22Rv1 (cell line): ENCODE measurements around the gene SIRT7.

Experiments
- H3K27ac ChIP-seq: fragments of 450-650 bp; 2 replicates; pipeline ENCODE4 v1.5.1; 2017
- ZFX ChIP-seq: fragments of 450-650 bp; IDR thresholded peaks from 2 replicates; pipeline ENCODE4 v1.6.1; 2017; ENCODE audit warnings: antibody characterized with exemption, borderline replicate concordance
- TF ChIP-seq, protein P1 (sequence below): fragments of 450-650 bp; IDR thresholded peaks from 2 replicates; pipeline ENCODE4 v1.5.1; 2017; ENCODE audit warnings: mild to moderate bottlenecking

The SIRT7 gene

DNA sequence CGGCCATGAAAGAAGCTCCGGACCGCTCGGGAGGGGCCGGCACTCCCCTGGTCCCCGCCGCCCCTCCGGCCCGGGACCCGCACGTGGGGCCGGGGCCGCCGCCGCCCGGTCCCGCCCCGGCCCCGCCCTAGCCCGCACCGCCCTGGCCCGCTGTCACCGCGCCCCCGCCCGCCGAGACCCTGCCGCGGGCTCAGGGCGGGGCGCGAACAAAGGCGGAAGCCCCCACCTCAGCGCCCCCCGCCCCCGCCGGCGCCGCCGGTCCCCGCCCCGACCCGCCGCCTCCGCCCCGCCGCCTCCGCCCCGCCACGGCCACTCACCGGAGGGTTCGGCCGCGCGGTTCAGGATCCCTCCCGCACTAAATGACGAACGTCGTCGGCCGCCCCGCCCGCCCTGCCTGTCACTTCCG lies 47.0 kb downstream of the SIRT7 start, which contains the start of gene ARHGDIA:
Gene ARHGDIA, minus strand, starts transcription at position 357 of the 406 bp plus-strand sequence. CDS start 1,407 bp downstream, outside the sequence.
- TF ChIP-seq, protein P1, sequence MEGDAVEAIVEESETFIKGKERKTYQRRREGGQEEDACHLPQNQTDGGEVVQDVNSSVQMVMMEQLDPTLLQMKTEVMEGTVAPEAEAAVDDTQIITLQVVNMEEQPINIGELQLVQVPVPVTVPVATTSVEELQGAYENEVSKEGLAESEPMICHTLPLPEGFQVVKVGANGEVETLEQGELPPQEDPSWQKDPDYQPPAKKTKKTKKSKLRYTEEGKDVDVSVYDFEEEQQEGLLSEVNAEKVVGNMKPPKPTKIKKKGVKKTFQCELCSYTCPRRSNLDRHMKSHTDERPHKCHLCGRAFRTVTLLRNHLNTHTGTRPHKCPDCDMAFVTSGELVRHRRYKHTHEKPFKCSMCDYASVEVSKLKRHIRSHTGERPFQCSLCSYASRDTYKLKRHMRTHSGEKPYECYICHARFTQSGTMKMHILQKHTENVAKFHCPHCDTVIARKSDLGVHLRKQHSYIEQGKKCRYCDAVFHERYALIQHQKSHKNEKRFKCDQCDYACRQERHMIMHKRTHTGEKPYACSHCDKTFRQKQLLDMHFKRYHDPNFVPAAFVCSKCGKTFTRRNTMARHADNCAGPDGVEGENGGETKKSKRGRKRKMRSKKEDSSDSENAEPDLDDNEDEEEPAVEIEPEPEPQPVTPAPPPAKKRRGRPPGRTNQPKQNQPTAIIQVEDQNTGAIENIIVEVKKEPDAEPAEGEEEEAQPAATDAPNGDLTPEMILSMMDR, result no peak
- no peak for TF ChIP-seq ZFX
- peak within 1 kb of the TSS; percentile 99 for H3K27ac ChIP-seq

DNA sequence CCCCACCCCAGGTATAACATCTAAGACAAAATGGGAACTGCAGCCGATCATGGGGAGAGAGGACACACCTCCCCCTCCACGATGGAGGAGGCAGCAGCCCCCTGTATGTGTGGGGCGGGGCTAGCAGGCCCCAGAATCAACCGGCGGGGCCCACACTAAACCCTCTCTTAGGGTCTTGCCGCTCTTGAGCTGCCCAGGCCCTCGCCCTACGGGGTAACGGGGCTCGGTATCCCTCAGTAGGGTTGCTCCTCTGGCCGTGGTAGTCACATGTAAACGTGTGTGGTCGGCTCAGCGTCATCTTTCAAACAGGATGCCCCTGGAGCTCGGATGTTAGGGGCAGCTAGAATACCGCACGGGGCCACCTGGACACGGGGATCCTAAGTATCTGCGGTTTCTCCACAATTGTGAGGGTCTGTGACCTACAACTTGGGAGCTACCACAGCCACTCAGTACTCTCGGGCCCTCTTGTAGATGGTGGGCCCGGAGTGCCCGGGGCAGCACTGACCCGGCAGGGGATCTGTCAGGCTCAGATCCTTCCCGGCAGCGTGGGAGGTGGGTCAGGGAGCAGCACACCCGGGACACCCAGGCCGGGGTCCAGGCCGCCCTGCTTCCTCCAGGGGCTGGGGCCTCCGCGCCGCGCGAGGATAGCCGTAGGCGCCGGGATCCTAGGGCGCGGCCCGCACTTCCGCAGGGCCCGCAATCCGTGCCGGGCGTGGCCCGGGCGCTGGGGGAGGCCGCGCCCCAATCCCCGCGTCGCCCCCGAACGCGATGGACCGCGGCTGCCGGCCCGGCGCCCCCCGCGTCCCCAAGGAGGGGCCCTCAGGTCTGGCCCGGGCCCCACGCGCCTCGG lies 47.6 kb downstream of the SIRT7 start:
- TF ChIP-seq, protein P1, result no peak
- no peak for TF ChIP-seq ZFX
- peak overlapping the region; percentile 99 for H3K27ac ChIP-seq

DNA sequence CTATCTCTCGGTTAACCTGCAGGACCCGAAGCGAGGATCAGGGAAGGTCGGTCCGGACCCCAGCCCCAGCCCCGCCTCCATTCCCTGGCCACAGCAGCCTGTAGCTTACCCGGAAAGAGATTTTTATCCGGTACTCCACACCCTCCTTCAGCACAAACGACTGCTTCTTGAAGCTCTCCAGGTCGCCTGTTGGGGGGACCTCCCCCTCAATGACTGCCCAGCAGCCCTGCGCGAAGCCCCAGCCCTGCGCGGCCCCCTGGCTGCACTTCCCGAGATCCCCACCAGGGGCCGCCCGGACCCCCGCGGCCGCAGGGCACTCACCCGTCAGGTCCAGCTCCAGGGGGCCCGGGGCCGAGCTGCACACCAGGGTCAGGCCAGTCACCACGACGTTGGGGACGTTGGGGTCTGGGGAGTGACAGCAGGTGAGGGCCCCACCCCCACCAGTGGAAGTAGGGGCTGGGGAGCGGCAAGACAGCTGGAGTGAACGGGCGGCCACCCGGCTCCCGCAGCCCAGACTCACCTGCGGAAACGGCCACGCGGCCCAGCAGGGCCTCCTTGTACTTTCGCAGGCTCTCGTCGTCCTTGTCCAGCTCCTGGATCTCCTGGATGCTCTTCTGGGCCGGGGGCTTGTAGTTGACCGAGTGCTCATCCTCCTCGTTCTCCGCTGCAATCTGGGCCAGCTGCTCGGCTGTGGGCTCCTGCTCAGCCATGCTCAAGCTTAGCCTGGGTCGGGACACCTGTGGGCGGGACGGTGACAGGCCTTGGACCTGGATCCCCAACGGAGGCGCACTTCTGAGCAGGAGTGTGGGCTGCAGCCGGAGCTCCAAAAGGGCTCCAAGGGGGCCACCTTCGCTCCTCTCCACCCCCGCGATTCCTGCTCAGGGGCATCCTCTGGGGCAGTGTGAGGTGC lies 48.5 kb downstream of the SIRT7 start:
- H3K27ac ChIP-seq, result peak overlapping the region; percentile 99
- TF ChIP-seq, protein P1, result peak; percentile 84
- no peak for TF ChIP-seq ZFX

DNA sequence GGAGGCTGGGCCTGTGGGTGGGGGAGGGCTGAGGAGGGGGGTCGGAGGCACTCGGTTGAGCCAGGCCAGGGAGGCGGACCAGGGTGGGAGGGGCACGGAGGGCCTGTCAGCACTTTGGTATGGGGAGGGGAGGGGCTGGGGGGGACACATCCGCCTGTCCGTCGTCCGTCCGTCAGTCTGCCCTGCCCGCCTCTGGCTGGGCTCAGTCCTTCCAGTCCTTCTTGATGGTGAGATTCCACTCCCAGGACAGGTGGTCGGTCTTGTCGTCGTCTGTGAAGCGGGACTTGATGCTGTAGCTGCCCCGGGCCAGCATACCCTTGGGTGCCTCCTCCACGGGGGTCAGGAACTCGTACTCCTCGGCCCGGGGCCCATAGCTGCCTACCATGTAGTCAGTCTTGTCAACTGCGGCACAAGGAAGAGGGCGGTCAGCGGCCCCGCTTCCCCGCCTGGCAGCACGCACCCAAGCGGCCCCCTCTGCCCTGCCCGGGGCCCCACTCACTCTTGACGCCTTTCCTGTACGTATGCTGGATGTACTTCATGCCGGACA lies 49.2 kb downstream of the SIRT7 start:
- TF ChIP-seq ZFX, result no peak
- TF ChIP-seq, protein P1, result no peak
- H3K27ac ChIP-seq, result peak overlapping the region; percentile 99

DNA sequence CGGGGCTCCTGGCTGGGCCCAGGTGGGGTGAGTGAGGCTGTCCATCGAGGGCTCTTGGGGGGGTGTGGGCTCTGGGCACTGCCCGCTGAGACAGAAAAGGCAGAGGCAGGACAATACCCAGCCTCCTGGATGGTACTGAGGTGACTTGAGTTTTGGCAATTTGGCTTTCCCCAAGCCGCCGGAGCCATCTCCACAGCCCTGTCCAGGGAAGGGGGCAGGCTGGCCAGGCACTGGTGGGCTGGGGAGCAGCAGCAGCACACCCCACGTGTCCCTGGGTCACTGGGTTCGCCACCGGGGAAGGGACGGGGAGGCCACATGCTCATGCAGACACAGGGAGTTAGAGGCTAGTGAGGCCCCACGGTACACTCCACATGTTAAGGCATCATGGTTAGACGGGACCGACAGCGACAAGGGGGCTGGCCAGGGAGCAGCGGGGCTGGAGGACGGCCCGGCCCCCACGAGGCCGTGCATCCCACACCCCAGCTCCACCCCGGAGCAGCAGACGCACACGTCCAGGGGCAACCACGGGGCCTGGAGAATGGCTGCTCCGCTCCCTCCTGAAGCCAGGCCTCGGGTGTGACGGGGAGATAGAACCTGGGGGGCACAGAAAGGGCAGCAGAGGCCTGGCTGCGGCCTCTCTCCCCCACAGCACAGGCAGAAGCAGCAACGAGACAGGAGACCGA lies 49.8 kb downstream of the SIRT7 start:
- H3K27ac ChIP-seq, result peak overlapping the region; percentile 99
- TF ChIP-seq, protein P1, result no peak
- no peak for TF ChIP-seq ZFX

DNA sequence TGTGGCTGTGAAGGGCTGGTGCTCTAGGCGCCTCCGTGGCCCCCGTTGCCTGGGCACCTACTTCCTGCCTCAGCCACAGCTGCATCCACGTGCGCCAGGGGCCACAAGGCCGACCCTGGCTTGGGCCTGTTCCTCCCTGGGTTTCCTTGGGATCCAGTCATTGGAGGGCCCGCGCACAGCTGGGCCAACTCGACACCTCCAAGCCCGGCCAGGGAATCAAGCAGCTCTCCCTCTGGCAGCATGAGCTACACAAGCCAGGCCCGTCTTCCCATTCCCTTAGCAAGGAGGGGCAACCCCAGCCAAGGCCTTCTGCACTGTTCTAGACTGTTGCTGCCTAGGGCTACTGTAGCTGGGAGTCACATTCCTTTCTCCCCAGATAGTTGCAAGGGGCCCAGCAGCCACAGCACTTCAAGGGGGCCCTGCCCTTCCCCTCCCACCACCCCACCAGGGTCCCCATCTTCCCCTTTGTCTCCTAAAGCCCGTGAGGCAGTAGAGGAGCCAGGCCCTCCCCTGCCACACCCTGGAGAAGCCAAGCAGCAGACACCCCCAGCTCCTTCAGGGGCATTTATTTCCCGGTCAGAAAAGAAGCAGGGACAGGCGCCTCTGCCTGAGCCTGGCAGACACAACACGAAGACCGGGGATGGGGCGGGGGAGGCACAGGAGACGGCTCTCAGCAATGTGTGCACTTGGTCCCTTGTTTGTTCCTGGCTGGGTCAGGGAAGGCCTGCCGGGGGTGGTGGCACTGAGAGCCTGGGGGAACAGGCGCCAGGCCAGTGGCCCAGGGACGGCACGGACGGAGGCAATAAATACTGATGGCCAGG lies 50.6 kb downstream of the SIRT7 start:
- TF ChIP-seq ZFX, result no peak
- TF ChIP-seq, protein P1, result no peak
- H3K27ac ChIP-seq, result peak overlapping the region; percentile 99
